ENCODE data around the gene WDR27.

GRCh38 chr6:169714178-169714577 is 12.3 kb upstream of the WDR27 start:
- TF ChIP-seq EZH2 (IDR thresholded peaks at IDR 0.05; ENCODE audit: borderline replicate concordance, low read length) (no peak), CTCF (IDR thresholded peaks at IDR 0.05; ENCODE audit: low read length) (no peak)
